Bronchial smooth muscle cell (primary cell): ENCODE results near the gene PRTFDC1. TPM values are rescaled to one million over a fixed set of nuclear protein-coding genes. Genes with fewer than 3 reads are reported as not detected.

Experiments used
- total RNA-seq: library from RNA; depleted of rRNA; stranded (reverse); fragments of >200 nt; gene quantifications from 2 replicates; pipeline ENCODE4 v1.2.1, GENCODE V29; 2014

The PRTFDC1 gene, protein sequence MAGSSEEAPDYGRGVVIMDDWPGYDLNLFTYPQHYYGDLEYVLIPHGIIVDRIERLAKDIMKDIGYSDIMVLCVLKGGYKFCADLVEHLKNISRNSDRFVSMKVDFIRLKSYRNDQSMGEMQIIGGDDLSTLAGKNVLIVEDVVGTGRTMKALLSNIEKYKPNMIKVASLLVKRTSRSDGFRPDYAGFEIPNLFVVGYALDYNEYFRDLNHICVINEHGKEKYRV
- 28.1 and 58.6 TPM in 2 replicates for total RNA-seq

GRCh38 chr10:24952143-24952706, at the start of gene PRTFDC1:
TSS of gene PRTFDC1 (minus strand) at chr10:24952606. CDS start at chr10:24952575, 31 bp downstream.

Other genes with a start within 250 kb of the PRTFDC1 start
- gene ARHGAP21, start 228.7 kb downstream of the PRTFDC1 start, total RNA-seq = 109 and 130 TPM in 2 replicates
- gene ENKUR, start 63.6 kb upstream of the PRTFDC1 start, total RNA-seq = 0.09 and 0.16 TPM in 2 replicates
- gene THNSL1, start 64.0 kb upstream of the PRTFDC1 start, total RNA-seq = 3.3 and 5.7 TPM in 2 replicates
- under 0.01 TPM in 1 of 2 replicates, not detected in the other for gene GPR158, start 222.4 kb upstream of the PRTFDC1 start, total RNA-seq